Stimulated activated CD8-positive, alpha-beta memory T cell treated with anti-CD3 and anti-CD28 coated beads, Interleukin-12 subunit alpha, Interleukin-12 subunit beta, amount 100 ng/mL, for 4 hours (primary cell): Measurements from ENCODE around the gene SMURF2.

Source experiments
- DNase-seq: peaks from one replicate; pipeline ENCODE4 v3.0.0-alpha.2; 2020; ENCODE audit warnings: low read depth

SMURF2 gene

DNA sequence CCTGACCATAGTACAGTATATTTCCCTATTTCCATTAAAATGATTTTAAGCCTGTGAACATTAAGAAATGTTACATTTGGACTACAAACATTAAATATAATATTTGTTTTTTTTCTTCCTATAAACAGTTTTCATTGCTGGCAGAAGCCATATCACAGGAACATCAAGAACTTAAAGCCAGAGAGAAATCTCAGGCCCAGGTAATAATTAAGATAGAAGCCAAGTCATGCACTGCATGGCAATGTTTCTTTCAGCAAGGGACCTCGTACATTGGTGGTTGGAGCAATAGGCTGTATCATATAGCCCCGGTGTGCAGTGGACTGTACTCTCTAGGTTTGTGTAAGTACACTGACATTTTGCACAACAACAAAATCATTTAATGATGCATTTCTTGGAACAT lies 125.2 kb downstream of the SMURF2 start:
- no peak for DNase-seq

DNA sequence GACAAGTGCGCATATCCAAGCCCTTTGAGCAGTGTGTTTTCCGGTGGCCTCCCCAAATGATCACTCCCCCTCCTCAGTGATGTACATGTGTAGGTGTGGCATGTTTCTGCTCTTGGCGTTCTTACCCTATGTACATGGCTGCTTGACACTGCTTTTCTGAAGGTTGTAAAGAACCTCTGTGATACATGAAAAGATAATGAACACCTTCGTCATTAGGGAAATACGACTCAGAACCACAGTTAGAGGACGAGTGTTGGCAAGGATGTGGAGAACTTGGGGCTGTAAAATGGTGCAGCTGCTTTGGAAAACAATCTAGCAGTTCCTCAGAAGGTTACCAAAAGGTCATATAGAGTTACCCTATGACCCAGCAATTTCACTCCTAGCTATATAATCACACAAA lies 126.8 kb downstream of the SMURF2 start:
- DNase-seq = no peak

DNA sequence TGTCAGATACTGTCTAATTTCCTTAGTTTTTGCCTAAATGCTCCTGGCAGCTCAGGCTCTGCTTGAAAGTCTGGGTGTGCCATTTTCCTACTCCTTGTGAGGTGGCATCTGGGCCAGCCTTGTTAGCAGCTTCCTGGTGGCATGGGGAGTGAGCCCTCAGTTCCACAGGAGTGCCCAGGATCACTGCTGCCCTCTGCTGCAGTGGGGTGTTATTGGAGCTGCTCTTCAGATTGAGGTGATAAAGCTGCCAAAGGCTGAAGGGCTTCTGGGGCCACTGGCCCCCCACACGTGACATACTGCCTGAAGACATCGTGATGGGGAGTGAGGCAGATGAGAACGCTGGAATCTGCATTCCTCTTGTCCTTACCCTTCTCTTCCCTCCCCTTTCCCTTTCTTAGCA lies 127.9 kb downstream of the SMURF2 start:
- no peak for DNase-seq

DNA sequence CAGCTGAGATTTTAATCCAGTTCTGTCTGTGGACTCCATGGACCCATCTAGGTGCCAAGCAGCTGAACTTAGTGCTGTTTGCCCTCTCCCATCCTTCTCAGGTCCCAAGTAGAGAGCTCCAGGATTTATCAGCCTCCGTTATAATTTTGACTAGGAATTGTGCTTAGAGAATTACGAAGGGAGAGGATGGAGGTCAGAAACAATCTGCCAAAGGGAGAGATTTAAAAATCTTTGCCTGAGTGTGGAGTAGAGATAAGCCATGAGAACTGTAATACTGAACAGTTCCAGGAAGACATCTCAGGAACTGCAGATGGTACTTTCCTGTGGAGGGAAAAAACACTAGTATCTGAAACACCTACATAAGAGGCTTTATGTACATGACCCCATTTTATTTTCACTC lies 128.3 kb downstream of the SMURF2 start:
- DNase-seq = no peak

DNA sequence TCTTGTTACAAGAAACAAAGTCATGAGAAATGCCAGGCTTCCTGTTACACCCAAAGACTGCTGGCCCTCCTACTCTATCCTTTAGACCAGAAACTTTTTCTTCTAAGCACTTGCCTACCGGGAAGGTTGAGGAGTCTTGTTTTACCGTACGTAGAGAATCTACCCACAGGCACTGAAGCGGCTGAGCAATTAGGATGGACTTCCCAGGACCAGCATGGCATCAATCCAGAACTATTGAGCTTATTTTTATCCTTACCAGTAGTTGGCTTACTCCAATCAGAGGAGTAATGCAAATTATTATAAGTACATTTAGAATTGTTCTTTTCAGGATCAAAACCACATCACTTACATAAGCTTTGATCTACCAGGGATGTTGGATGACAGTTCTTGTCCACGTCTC lies 129.7 kb downstream of the SMURF2 start:
- DNase-seq = no peak

DNA sequence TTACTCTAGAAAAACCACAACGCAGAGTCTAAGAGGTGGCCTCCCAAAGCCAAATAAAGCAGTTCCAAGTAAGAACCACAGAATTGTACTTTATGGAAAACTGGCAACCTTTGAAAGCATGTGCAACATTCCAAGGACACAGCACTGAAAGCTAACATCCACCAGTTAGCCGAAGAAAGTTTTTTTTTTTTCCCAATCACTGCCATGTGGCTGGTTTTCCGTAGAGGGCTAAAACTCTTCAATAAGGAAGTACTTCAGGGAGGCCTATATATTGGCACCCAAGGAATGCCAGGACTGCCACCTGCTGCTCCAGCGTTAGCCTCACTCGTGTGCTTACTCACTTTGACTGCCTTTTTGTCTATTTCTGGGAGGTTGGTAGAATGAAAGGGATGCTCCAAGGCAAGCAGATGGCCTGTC lies 130.1 kb downstream of the SMURF2 start:
- DNase-seq = no peak

DNA sequence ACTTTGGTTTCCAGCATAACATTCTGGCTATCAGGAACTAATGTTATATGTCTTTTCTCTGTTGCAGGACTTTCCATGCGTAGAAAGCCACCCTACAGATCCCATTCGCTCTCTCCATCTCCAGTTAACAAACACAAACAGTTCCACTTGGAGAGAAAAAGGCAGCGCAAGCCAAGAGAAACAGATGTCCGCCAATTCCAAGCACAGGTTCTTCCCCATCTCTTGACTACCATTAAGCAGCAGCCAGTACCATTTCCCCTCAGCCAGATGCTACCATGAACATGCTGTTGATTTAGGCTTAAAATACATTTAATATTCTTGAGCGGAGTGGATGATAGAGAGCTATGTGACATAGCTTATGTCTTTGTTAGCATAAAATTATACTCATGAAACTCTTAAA lies 132.9 kb downstream of the SMURF2 start:
- no peak for DNase-seq

DNA sequence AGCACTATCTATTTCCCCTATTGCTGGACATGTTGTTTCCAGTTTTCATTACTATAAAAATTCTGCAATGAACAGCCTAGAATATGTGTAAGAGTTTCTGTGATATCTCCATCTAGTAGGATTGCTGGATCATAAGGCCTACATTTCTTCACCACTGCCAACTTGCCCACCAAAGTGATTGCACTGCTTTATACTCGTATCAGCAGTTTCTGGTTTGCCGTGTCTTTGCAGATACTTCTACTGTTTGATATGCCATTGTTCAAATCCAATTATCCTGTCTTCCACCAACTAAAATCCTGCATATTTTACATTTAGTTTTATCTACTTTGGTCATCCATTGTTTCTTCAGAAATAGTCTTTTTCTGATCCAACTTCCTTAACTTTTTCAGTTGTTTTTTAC lies 134.2 kb downstream of the SMURF2 start:
- DNase-seq = no peak

DNA sequence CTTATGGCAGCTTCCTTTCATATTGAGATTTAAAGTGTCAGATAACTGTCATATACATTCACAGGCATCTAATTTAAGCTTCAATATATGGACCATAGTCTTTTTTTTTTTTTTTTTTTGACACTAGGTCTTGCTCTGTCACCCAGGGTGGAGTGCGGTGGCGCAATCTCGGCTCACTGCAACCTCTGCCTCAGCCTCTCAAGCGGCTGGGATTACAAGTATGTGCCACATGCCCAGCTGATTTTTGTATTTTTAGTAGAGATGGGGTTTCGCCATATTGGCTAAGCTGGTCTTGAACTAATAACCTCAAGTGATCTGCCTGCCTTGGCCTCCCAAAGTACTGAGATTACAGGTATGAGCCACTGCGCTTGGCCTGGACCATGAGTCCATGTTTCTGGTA lies 141.7 kb downstream of the SMURF2 start:
- no peak for DNase-seq

DNA sequence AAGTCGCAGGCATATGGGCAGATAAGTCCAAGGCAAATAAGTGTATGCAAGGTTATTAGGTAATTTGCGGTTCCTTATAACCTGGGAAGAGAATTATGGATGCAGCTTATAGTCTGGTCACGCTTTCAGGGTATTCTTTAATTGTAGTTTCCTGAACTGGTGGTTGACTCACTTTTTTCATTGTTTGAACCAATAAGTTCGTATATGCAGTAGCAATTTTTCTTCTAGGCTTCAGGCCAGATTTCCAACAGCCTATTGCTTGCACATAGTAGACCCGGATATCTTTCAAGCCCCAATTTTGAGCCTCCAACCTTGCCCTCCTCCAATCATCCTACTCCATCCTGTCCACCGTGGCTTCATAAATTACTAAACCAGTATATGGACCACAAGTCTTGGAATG lies 142.5 kb downstream of the SMURF2 start:
- no peak for DNase-seq

DNA sequence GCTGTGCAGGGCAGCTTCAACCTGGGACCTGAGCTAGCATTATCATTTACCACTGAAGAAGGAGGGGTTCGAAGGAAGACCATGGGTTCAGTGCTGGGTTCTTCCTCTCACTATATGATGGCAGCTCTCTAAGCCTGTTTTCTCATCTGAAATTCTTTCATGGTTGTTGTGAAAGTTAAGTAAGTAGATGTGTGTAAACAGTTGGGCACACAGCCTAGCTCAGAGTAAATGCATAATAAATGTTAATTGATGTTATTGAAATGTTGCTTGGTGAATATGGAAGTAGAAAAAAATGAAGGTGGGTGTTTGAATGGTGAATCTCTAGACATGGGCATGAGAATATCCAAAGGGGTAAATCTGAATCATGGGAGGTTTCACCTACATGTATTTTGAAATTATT lies 146.3 kb downstream of the SMURF2 start:
- no peak for DNase-seq

DNA sequence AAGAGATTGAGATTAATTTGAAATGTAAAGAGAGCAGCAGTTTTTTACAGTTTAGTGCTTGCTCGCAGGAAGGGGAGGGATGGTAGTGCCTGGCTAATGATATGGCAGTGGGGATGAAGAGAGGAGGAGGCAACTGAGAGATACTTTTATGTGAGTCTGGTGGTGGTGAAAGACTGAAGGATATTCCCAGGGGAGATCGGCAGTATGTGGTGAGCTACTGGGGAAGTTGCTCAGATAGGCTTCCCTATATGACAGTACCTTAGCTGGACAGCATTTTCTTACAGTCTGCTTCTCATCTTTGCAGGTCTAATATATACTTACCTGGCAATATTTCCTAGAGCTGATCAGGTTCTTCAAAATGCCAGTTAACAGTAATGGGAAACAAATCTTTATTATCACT lies 146.7 kb downstream of the SMURF2 start:
- no peak for DNase-seq

DNA sequence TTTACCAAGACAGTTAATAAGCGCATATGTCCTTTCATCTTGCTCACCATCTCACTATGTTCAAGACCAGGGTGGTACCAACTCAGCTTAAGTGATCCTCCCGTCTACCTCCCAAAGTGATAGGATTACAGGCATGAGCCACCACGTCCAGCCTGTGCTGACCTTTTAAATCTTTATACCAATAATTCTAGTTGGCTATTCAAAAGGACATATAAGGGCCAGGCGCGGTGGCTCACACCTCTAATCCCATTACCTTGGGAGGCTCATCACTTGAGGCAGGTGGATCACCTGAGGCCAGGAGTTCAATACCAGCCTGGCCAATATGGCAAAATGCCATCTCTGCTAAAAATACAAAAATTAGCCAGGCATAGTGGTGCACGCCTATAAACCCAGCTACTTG lies 152.9 kb downstream of the SMURF2 start:
- DNase-seq = no peak

DNA sequence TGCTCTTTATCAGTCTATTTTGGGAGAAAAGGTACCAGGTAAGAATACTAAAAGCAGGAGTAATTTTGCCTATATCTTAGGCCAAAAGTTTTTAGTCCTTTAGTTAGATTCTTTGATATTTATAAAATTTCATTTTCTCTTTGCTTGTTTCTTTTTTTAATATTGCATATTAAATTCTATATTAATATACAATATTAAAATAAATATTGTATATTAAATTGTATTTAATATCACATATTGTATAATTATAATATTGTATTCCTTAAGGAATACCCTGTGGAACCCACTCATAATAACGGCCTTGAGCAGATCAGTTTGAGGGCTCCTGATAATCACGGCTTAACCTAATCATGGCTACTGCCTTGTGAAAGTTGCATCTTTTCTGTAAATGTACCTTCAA lies 153.4 kb downstream of the SMURF2 start:
- no peak for DNase-seq

DNA sequence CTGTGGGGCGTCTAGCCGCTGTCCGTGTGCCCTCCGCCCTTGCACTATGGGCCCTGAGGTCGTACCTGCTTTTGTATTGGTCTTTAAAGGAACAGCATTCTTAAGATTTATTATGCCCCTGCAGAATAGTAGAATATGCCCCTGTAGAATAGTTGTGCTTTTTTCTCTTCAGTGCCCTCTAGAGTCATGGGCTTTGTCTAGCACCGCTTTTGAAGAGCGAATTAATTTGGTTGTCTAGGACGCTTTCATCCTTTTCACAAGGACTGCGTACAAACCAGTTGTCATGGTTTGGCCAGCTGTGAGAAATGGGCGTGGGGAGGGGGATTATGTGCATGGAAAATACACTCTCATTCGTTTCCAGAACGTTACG lies 154.7 kb downstream of the SMURF2 start:
- DNase-seq = no peak

DNA sequence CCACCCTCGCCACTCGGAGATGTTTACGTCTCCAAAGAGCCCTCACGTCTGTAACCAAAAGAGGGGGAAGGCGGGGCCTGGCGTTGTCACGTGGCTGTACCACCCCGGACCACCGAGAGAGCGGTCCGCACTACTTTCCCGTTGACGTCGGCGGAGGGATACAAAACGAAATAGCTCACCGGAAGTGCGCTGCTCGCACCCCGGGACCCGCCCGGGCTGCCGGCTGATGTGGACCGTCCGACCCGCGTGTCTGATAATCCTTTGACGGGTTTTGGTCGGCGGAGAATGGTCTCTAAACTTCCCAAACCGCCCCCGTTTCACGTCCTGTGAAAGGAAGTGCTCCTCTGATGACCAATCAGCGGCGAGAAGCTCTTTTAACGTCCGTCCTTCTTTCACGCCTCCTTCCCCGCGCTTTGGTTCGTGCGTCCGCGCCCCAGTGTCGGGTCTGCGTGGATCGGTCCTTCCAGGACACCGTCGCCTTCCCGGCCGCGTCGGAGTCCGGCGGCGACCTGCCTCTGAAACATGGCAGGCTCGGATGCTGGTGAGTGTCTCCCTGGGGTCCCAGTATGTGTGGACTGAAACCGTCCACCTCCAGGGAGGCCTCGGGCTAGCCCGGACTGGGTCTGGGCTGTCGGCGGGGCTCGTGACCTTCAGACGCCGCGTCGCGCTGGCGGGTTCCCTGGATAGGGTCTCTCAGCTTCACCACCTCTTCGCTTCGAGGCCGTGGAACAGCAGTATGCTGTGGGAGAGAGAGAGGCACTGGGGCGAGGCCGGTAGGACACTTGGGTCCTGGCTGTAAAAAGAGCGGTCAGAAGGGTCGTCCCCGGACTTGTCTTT lies 155.3 kb downstream of the SMURF2 start, which contains the start of gene CEP95:
CEP95 (plus strand) TSS at position 402 of the 837 bp plus-strand sequence; CDS start at position 523, 121 bp downstream.
- DNase-seq = peak; percentile 89

DNA sequence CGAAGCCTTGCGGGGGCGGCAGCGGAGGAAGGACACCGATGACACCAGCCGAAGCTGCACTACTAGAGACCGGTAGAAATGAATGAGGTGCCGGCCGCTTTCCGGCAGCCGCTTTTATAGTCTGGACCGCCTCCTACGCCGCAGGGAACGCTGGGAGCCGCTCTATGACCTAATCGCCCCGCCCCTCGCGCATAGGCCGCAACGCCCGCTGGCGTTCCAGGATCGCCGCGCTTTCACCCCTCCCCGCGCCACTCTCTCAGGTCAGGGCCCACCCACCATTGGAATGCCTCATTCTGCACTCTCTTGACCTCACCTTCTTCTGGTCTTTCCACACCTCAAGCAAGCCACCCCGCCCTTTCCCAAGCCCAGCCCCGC lies 155.9 kb downstream of the SMURF2 start, which contains the start of gene DDX5:
DDX5 (minus strand) TSS at position 89 of the 375 bp plus-strand sequence. CDS start 170 bp downstream, outside the sequence.
- peak; percentile 95 for DNase-seq

DNA sequence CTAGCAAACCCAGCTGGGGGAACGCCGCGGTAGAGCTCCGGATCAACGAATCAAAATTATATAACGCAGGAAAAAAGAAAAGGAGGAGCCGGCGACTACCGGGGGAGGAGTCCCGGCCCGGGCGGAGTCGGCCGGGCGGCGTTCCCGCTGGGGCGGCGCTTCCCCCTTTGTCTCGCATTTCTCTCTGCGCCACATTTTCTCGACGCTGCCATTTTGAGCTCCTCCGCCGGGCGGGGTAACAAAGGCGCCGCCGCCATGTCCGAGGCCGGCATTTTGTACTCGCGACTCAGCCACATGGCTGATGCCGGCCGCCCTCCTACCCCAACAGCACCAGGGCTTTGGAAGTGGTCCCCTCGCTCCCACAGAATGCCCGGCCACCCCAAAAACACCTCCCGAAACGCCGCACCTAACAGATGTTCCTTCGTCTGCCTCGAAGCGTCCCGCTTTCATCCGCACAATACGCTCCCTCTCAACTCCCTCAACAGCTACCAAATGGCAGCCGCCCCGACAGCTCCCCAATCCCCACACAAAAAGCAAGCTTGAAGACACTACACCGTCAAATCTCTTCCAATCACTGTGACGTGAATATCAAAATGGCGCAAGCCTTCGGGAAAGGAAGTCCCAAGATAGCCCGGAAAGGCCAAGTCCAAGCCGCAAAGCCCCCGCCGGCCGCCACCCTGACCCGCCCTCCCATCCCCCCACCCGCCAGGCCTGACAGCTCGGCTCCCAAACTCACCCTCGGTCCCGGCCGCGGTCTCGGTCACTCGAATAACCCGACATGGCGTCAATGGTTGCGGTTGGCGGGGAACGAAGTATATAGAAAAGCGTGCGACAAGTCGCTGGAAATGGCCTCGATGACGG lies 156.5 kb downstream of the SMURF2 start:
- DNase-seq = peak; percentile 72

DNA sequence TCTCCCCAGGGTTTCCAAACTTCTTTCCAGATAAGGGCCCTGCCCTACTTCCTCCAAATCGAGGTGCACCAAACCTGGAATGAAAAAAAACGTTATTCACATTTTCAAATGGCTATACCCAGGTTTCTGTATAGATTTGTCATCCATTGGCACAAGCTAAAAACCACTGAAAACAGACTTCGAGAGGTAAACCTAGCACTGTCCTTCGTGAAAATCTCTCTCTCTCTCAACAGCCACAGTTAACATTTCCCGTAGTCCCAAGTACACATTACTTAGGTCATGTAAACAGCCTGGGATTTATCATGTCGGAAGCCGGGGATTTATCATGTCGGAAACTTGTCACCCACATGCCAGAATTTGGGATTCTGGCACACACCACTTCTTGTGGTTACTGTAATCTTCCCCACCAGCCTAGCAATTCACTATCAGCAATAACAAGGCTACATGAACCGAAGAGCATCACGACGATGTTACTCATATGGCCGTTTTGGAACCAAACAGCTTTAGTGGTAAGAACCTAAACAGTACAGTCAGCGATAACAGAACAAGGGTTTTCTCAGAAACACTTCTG lies 157.3 kb downstream of the SMURF2 start:
- DNase-seq = no peak

DNA sequence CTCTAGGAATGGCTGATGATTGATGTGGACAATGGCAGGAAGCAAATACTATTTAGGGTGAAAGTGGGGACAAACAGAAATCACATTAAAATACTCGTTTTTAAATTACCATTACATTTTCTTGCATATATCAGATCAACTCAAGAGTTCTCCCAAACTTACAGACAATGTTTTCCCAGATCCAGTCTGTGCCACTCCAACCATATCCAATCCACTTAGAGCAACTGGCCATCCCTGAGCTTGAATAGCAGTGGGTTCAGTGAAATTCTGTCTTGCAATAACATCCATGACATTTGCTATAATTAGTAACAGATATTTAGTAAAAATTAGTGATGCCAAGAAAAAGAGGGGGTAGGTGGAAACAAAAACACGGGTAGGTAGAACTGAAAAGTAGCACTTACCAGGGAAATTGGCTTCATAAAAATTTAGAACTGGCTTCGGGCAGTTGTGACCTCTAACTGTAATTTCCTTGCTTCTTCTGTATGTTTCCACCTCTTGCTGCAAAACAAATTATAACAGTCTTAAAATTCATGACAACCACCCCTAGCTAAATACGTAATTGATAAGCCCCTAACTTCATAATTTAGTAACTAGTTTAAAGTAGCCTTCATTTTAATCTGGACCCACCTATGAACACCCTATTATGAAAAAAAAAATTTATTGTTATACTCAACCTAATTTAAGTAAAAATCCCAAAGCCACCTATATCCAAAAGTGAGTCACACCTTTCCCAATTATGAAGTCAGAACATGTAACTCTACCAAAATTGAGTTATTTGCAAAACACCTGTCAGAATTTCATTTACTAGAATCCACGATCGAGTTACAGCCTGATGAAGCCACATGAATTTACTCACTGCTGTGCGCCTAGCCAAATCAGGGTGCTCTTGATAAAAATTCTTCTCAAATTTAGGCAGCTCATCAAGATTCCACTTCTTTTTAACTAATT lies 158.0 kb downstream of the SMURF2 start:
- DNase-seq = no peak

DNA sequence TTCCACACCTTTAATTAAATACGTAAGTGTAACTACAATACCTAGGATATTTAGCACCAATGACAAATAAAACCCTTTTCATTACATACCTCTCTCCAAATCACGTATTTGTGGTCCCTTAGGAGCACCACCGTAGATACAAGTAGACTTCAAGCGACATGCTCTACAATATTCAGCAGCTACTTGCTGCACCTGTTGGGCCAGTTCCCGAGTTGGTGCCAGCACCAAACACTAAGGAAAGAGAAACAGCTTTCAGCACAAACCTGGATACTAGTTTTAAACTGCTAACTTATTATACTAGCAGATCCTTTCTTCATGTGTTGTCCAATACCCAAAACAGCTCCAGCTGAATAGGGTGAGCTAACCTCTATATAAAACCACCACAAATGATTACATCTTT lies 158.8 kb downstream of the SMURF2 start:
- no peak for DNase-seq

DNA sequence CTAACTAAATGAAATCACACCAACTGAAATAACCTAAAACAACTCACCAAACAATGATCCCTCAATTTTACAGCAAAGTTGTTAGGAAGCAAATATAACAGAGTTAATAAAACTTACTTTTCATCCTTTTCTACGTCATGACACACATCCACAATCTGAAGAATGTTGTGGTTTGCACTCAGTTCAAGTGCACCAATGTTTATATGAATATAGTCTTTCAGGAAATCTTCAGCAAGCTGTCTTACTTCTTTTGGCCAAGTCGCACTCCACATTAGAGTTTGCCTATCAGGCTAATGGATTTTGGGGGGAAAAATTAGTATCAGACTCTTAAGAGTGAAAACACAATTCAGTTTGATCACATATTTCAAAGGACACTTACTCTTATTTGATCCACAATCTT lies 159.3 kb downstream of the SMURF2 start:
- DNase-seq = no peak
